ENCODE data around the gene ARHGEF11. TPM values are rescaled to one million over a fixed set of nuclear protein-coding genes. Genes with fewer than 3 reads are reported as not detected.

The ARHGEF11 gene
- total RNA-seq, 1 experiment from 2014 or later: 55.5 TPM

GRCh38 chr1:156970017-156970416 lies 75.5 kb downstream of the ARHGEF11 start:
- no peak overlapping the region for H3K4me3 ChIP-seq (ENCODE audit: low read depth in 2 of 2, low read length in 2 of 2)
- ChIA-PET POLR2A (no interaction called here), CTCF (interaction anchor here (0.5 to 0.6 kb wide), 3 partner anchors 16 to 44 kb away, joined by 3 to 11 read pairs (median 9); no protein-coding TSS in a partner anchor)
- no peaks in the 10 kb centered on the region for H3K27me3 ChIP-seq (ENCODE audit: control insufficient read depth, insufficient read depth, low read length)
- in situ Hi-C loops (cut with HindIII; ENCODE audit: low pct_unique_long_range_greater_than_20kb, low sequenced_read_pairs): no loop called here
- ATAC-seq (no peak), DNase-seq (ENCODE audit: low read depth, low spot score) (no peak)
- BruUV-seq (replicated peaks): no TSS peak
- TF ChIP-seq REST (IDR thresholded peaks at IDR 0.05; ENCODE audit: insufficient read depth in 1 of 2, low read depth in 2 of 2, low read length in 1 of 2): no peak
- TF ChIP-seq, protein P1, sequence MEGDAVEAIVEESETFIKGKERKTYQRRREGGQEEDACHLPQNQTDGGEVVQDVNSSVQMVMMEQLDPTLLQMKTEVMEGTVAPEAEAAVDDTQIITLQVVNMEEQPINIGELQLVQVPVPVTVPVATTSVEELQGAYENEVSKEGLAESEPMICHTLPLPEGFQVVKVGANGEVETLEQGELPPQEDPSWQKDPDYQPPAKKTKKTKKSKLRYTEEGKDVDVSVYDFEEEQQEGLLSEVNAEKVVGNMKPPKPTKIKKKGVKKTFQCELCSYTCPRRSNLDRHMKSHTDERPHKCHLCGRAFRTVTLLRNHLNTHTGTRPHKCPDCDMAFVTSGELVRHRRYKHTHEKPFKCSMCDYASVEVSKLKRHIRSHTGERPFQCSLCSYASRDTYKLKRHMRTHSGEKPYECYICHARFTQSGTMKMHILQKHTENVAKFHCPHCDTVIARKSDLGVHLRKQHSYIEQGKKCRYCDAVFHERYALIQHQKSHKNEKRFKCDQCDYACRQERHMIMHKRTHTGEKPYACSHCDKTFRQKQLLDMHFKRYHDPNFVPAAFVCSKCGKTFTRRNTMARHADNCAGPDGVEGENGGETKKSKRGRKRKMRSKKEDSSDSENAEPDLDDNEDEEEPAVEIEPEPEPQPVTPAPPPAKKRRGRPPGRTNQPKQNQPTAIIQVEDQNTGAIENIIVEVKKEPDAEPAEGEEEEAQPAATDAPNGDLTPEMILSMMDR (IDR thresholded peaks at IDR 0.05): peak; percentile 28; the same call in 1 of the 2 replicates
- TF ChIP-seq POLR2AphosphoS5 (IDR thresholded peaks at IDR 0.05; ENCODE audit: low read depth, low read length): no peak
- TF ChIP-seq TCF7L2 (IDR thresholded peaks at IDR 0.05; ENCODE audit: low read depth, low read length): no peak
- H3K4me1 ChIP-seq (ENCODE audit: control insufficient read depth, insufficient read depth, low read length): no peaks in the 10 kb centered on the region
- no peak overlapping the region for H3K27ac ChIP-seq (ENCODE audit: low read length)
- intact Hi-C loops (cut with micrococcal nuclease; ENCODE audit: unreplicated experiment): loop anchor here (10.0 kb wide), 1 partner anchor 105 kb away; no protein-coding TSS in a partner anchor
- no peaks in the 10 kb centered on the region for H3K9me3 ChIP-seq (ENCODE audit: control insufficient read depth, insufficient read depth, low read depth, low read length)
- peaks cover 10% of the 10 kb centered on the region for H3K36me3 ChIP-seq (ENCODE audit: control insufficient read depth, insufficient read depth, low read length)

DNA sequence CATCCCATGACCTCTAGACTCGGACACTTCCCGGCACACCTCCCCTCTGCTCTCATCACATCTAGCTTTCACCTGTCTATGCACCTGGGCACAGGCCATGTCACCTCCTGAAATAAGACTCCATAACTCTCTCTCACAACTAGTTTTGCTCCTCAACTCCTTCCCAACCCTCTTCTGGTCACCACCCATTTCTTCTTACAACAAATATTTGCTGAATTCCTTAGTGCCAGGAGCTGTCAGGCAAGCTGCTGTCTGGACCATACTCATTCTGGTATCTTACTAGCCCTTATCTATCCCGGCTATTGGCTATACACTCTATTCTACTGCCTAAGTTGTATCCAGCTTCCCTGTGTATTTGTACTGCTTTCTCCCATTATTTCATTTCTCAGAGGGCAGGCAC lies 76.0 kb downstream of the ARHGEF11 start:
- Histone ChIP-seq H3K27ac (ENCODE audit: low read length) (no peak overlapping the region), H3K36me3 (ENCODE audit: control insufficient read depth, insufficient read depth, low read length) (peaks cover 8% of the 10 kb centered on the region), H3K27me3 (ENCODE audit: control insufficient read depth, insufficient read depth, low read length) (no peaks in the 10 kb centered on the region), H3K9me3 (ENCODE audit: control insufficient read depth, insufficient read depth, low read depth, low read length) (no peaks in the 10 kb centered on the region), H3K4me1 (ENCODE audit: control insufficient read depth, insufficient read depth, low read length) (no peaks in the 10 kb centered on the region), H3K4me3 (ENCODE audit: low read depth in 2 of 2, low read length in 2 of 2) (no peak overlapping the region)
- in situ Hi-C loops (cut with HindIII; ENCODE audit: low pct_unique_long_range_greater_than_20kb, low sequenced_read_pairs) (no loop called here), intact Hi-C loops (cut with micrococcal nuclease; ENCODE audit: unreplicated experiment) (no loop called here)
- TF ChIP-seq, protein P1 (IDR thresholded peaks at IDR 0.05): no peak
- no peak for TF ChIP-seq TCF7L2 (IDR thresholded peaks at IDR 0.05; ENCODE audit: low read depth, low read length)
- no peak for TF ChIP-seq SIN3A (IDR thresholded peaks at IDR 0.05; ENCODE audit: borderline replicate concordance, insufficient read depth, low read depth, low read length)
- TF ChIP-seq POLR2AphosphoS5 (IDR thresholded peaks at IDR 0.05; ENCODE audit: low read depth, low read length): no peak
- TF ChIP-seq REST (IDR thresholded peaks at IDR 0.05; ENCODE audit: insufficient read depth in 1 of 2, low read depth in 2 of 2, low read length in 1 of 2): no peak
- POLR2A ChIA-PET: interaction anchor here (0.5 kb wide), 1 partner anchor 438 kb away, joined by 12 read pairs; no protein-coding TSS in a partner anchor
- DNase-seq (ENCODE audit: low read depth, low spot score) (no peak), ATAC-seq (no peak)
- no TSS peak for BruUV-seq (replicated peaks)
- CTCF ChIA-PET: no interaction called here
